Neural cell (in vitro differentiated cells): ENCODE results near the gene KLHL22. TPM values are rescaled to one million over a fixed set of nuclear protein-coding genes. Genes with fewer than 3 reads are reported as not detected.

ENCODE experiments used
- H2AFZ ChIP-seq: fragments of 200-600, 300-800 bp; sonication (generic), shearing (Covaris generic); 2 replicates; pipeline ENCODE4 v1.6.0; 2014; ENCODE audit warnings: low read depth, mild to moderate bottlenecking, antibody characterized with exemption, low read length, moderate library complexity
- H3F3A ChIP-seq: fragments of 200-600 bp; shearing (Covaris generic); 2 replicates; pipeline ENCODE4 v1.6.1; 2016; ENCODE audit warnings: mild to moderate bottlenecking, moderate library complexity, mixed read lengths, antibody characterized with exemption, low read length; ENCODE audit not compliant: insufficient read depth, poor library complexity, severe bottlenecking
- H3K27ac ChIP-seq: fragments of 200-600, 300-800 bp; sonication (generic), shearing (Covaris generic); 2 replicates; pipeline ENCODE4 v1.5.1; 2014; ENCODE audit warnings: mild to moderate bottlenecking, low read length, moderate library complexity
- H3K27me3 ChIP-seq: fragments of 300-800, 200-600 bp; sonication (generic), shearing (Covaris generic); 2 replicates; pipeline ENCODE4 v1.6.0; 2014; ENCODE audit warnings: mild to moderate bottlenecking, low read depth, low read length, moderate library complexity; ENCODE audit not compliant: insufficient read depth
- H3K36me3 ChIP-seq: fragments of 300-800, 200-600 bp; sonication (generic), shearing (Covaris generic); 2 replicates; pipeline ENCODE4 v1.5.1; 2014; ENCODE audit warnings: mild to moderate bottlenecking, antibody characterized with exemption, low read length, moderate library complexity; ENCODE audit not compliant: insufficient read depth
- H3K4me2 ChIP-seq: fragments of 300-800, 200-600 bp; sonication (generic), shearing (Covaris generic); 2 replicates; pipeline ENCODE4 v1.6.0; 2014; ENCODE audit warnings: mild to moderate bottlenecking, low read length
- H3K4me3 ChIP-seq: fragments of 300-800, 200-600 bp; sonication (generic), shearing (Covaris generic); 2 replicates; pipeline ENCODE4 v1.5.1; 2014; ENCODE audit warnings: mild to moderate bottlenecking, low read length, moderate library complexity
- H3K79me2 ChIP-seq: fragments of 200-600 bp; shearing (Covaris generic); replicated peaks from 2 replicates; pipeline ENCODE4 v1.6.0; 2014; ENCODE audit warnings: mild to moderate bottlenecking, low read length, moderate library complexity; ENCODE audit not compliant: insufficient read depth
- H3K9ac ChIP-seq: fragments of 300-800, 200-600 bp; sonication (generic), shearing (Covaris generic); 2 replicates; pipeline ENCODE4 v1.6.1; 2016; ENCODE audit warnings: mild to moderate bottlenecking, low read length, mixed read lengths
- H3K9me2 ChIP-seq: fragments of 200-600 bp; shearing (Covaris generic); 2 replicates; pipeline ENCODE4 v1.6.1; 2016; ENCODE audit warnings: mild to moderate bottlenecking, low read length, mixed read lengths; ENCODE audit not compliant: insufficient read depth
- H3K9me3 ChIP-seq: fragments of 200-600, 300-800 bp; sonication (generic), shearing (Covaris generic); 2 replicates; pipeline ENCODE4 v1.6.1; 2016; ENCODE audit warnings: mild to moderate bottlenecking, mixed run types, low read length, moderate library complexity, mixed read lengths
- H4K20me1 ChIP-seq: fragments of 200-600 bp; shearing (Covaris generic); 2 replicates; pipeline ENCODE4 v1.6.1; 2016; ENCODE audit warnings: mild to moderate bottlenecking, mixed run types; ENCODE audit not compliant: insufficient read depth
- CTCF ChIP-seq: fragments of 450-650 bp; IDR thresholded peaks from 2 replicates; pipeline ENCODE4 v1.5.1; 2014; ENCODE audit warnings: antibody characterized with exemption, mild to moderate bottlenecking, moderate library complexity; ENCODE audit not compliant: poor library complexity, severe bottlenecking
- EP300 ChIP-seq: fragments of 450-650 bp; conservative IDR thresholded peaks from 2 replicates; pipeline ENCODE4 v1.6.1; 2014; ENCODE audit warnings: antibody characterized with exemption, mild to moderate bottlenecking, moderate library complexity; ENCODE audit not compliant: poor library complexity, severe bottlenecking
- EZH2 ChIP-seq: fragments of 200-600, 300-800 bp; shearing (Covaris generic), sonication (generic); IDR thresholded peaks from 2 replicates; pipeline ENCODE4 v1.6.1; 2014; ENCODE audit warnings: antibody characterized with exemption, low read length, borderline replicate concordance, mild to moderate bottlenecking; ENCODE audit not compliant: insufficient read depth, poor library complexity, severe bottlenecking
- MXI1 ChIP-seq: fragments of 450-650 bp; conservative IDR thresholded peaks from 2 replicates; pipeline ENCODE4 v1.6.1; 2014; ENCODE audit warnings: antibody characterized with exemption, mild to moderate bottlenecking; ENCODE audit not compliant: poor library complexity, severe bottlenecking
- POLR2AphosphoS5 ChIP-seq: IDR thresholded peaks from 2 replicates; pipeline ENCODE4 v1.6.1; 2012
- RAD21 ChIP-seq: fragments of 450-650 bp; conservative IDR thresholded peaks from 2 replicates; pipeline ENCODE4 v1.6.1; 2014; ENCODE audit warnings: antibody characterized with exemption, mild to moderate bottlenecking, moderate library complexity
- REST ChIP-seq: IDR thresholded peaks from 2 replicates; pipeline ENCODE4 v1.6.1; 2012; ENCODE audit warnings: borderline replicate concordance
- SMC3 ChIP-seq: fragments of 450-650 bp; conservative IDR thresholded peaks from 2 replicates; pipeline ENCODE4 v1.6.1; 2014; ENCODE audit warnings: antibody characterized with exemption, mild to moderate bottlenecking, moderate library complexity; ENCODE audit not compliant: poor library complexity
- TAF1 ChIP-seq: IDR thresholded peaks from 2 replicates; pipeline ENCODE4 v1.6.1; 2012; ENCODE audit warnings: low read depth
- polyA plus RNA-seq: library from polyadenylated mRNA; depleted of rRNA; stranded (reverse); fragments of >200 nt; gene quantifications from 2 replicates; pipeline ENCODE4 v1.2.3, GENCODE V29; 2014

The KLHL22 gene
- polyA plus RNA-seq, 1 donor from 2014 or later, result 59.5 TPM

- Histone ChIP-seq H3K9ac (no peak overlapping the region), H2AFZ (no peak overlapping the region), H4K20me1 (peaks cover 5% of the 10 kb centered on the region), H3K79me2 (no peaks in the 10 kb centered on the region), H3K4me2 (no peak overlapping the region), H3K27ac (no peak overlapping the region), H3K9me3 (no peaks in the 10 kb centered on the region), H3K9me2 (no peaks in the 10 kb centered on the region), H3F3A (no peaks in the 10 kb centered on the region), H3K4me3 (no peak overlapping the region), H3K36me3 (no peaks in the 10 kb centered on the region), H3K27me3 (peaks cover 30% of the 10 kb centered on the region)
- no peak for TF ChIP-seq EP300
- TF ChIP-seq TAF1, result no peak
- no peak for TF ChIP-seq MXI1
- no peak for TF ChIP-seq EZH2
- no peak for TF ChIP-seq POLR2AphosphoS5
- no peak for TF ChIP-seq CTCF
- TF ChIP-seq RAD21, result no peak
- TF ChIP-seq REST, result no peak
Measured at GRCh38 chr22:20440637-20441591, 54.7 kb downstream of the KLHL22 start.

- H3K27me3 ChIP-seq, result peaks cover 39% of the 10 kb centered on the region
- H3K9me3 ChIP-seq, result no peaks in the 10 kb centered on the region
- no peaks in the 10 kb centered on the region for H3K79me2 ChIP-seq
- H2AFZ ChIP-seq, result no peak overlapping the region
- H3K9me2 ChIP-seq, result no peaks in the 10 kb centered on the region
- H3F3A ChIP-seq, result no peaks in the 10 kb centered on the region
- H3K4me3 ChIP-seq, result no peak overlapping the region
- no peak overlapping the region for H3K27ac ChIP-seq
- H3K4me2 ChIP-seq, result no peak overlapping the region
- H3K9ac ChIP-seq, result no peak overlapping the region
- peaks cover 5% of the 10 kb centered on the region for H4K20me1 ChIP-seq
- TF ChIP-seq TAF1 (no peak), MXI1 (no peak), EZH2 (no peak), CTCF (no peak), RAD21 (no peak), POLR2AphosphoS5 (no peak), REST (no peak), SMC3 (no peak), EP300 (no peak)
- H3K36me3 ChIP-seq, result no peaks in the 10 kb centered on the region
Measured at GRCh38 chr22:20439928-20440575, 55.5 kb downstream of the KLHL22 start.
